ENCODE measurements around the gene PHF20. TPM values are rescaled to one million over a fixed set of nuclear protein-coding genes. Genes with fewer than 3 reads are reported as not detected.
A peak's percentile ranks its signal among the peaks of the same experiment; 100 is the strongest.
"Not testable (repeated sequence)": the region's sequence is repeated elsewhere in the genome, so short reads cannot be mapped to it uniquely, and the experiment has no call there.

The PHF20 gene
- total and polyA plus RNA-seq, 3 donors from 2014 or later: 59.8 to 108 (median 76.1) TPM

DNA sequence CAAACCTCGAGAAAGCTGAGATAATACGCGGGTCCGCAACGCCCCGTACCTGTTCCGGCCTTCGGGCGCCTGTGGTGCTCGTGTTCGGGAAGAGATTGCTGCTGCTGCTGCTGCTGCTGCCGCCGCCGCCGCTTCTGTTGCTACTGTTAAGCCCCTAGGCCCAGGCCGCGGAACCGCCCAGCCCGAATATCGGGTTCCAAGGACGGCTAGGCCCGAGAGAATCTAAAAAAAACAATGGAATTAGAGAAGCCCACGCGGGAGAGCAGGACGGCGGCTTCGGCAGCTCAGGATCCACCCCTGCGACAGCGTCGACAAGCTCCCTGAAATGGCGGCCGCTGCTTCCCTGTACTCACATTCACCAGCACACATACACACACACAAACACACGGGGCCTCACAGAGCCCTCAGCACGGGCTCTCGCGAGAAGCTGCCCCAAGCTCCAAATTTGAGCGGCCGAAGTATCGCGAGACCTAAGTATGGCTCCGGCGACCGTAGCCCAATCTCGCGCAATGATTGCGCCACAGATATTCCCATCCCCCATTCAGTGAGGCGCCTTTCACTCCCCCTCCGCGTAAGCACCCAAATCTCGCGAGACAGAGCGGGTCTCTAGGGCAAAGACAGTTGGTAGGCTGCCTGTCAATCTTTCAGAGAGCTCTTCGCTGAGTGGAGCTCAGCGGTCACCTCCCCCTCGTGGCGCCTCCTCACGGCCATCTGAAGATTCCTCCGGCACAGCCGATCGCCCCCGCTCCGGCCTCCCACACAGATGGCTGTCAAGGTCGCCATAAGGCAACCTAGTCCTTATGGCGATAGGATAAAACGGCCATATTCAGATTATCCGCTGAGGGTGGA, 29.7 kb upstream of the PHF20 start, which contains the start of gene RBM39:
RBM39 (minus strand) TSS at position 369 of the 849 bp plus-strand sequence. CDS start 1,386 bp downstream, outside the sequence.
- Histone ChIP-seq H3K4me3 (peak within 1 kb of the TSS; percentile 88 to 98), H3K9me3 (no peaks in the 10 kb centered on the region), H3K36me3 (ENCODE audit: low read depth, missing control alignments) (no peaks in the 10 kb centered on the region), H3K4me1 (peaks cover 22% of the 10 kb centered on the region), H3K27me3 (no peaks in the 10 kb centered on the region), H3K27ac (peak within 1 kb of the TSS; percentile 97 to 100)
- TF ChIP-seq, protein P1, sequence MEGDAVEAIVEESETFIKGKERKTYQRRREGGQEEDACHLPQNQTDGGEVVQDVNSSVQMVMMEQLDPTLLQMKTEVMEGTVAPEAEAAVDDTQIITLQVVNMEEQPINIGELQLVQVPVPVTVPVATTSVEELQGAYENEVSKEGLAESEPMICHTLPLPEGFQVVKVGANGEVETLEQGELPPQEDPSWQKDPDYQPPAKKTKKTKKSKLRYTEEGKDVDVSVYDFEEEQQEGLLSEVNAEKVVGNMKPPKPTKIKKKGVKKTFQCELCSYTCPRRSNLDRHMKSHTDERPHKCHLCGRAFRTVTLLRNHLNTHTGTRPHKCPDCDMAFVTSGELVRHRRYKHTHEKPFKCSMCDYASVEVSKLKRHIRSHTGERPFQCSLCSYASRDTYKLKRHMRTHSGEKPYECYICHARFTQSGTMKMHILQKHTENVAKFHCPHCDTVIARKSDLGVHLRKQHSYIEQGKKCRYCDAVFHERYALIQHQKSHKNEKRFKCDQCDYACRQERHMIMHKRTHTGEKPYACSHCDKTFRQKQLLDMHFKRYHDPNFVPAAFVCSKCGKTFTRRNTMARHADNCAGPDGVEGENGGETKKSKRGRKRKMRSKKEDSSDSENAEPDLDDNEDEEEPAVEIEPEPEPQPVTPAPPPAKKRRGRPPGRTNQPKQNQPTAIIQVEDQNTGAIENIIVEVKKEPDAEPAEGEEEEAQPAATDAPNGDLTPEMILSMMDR (IDR thresholded peaks at IDR 0.05): peak in 2 of 3 experiments; percentile 30 to 46
- TF ChIP-seq POLR2A (IDR thresholded peaks at IDR 0.05): peak; percentile 96
- 0 to 1% methylated on average over 39 to 66 of the region's 66 CpGs for WGBS, 2 donors
- intact Hi-C loops (cut with DNase I; ENCODE audit: low total_unique reads): no loop called here
- DNase-seq: peak; percentile 100

DNA sequence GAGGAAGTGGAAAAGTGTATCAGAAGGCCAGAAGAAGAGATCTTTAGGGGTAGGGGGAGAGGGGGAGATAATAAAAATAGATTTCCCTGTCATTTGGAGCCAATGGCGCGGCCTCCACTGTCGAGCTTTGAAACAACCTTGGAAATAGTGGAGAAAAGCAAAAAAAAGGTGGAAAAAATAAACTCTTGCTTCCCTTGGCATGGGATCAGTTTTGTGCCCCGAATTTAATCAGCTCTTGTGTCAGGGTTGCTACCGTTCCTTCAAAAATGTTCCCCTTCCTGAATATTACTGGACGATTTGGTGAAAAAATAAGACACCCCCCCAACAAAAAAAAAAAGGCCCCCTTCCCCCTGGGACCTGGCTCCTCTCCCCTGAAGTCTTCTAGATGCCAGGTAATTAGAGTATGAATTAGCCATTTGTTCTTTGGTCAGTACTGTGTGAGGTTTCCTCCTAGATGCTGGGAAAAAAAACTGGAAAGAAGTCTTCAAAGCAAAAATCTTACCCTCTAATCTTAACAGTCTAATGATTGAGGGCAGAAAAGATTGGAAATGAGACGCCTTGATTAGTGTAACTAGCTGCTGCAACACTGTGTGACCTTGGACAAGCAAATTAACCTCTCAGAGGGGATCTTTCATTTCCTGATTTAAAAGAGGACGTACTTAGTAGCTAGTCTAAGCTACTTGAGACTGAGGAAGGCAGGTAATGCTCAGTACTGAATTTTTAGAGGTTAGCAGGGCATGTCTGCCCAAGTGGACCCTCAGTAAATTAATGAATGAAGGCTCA, 28.9 kb upstream of the PHF20 start:
- H3K27me3 ChIP-seq: no peaks in the 10 kb centered on the region
- intact Hi-C loops (cut with DNase I; ENCODE audit: low total_unique reads): no loop called here
- peaks cover 22% of the 10 kb centered on the region for H3K4me1 ChIP-seq
- WGBS, 2 donors: 0 to 1% methylated on average over 8 of the region's 8 CpGs
- H3K4me3 ChIP-seq: peak overlapping the region; percentile 88 to 98
- no peaks in the 10 kb centered on the region for H3K36me3 ChIP-seq (ENCODE audit: low read depth, missing control alignments)
- no peak for TF ChIP-seq POLR2A (IDR thresholded peaks at IDR 0.05)
- TF ChIP-seq, protein P1 (IDR thresholded peaks at IDR 0.05): no peak
- peak overlapping the region; percentile 96 for H3K27ac ChIP-seq
- no peaks in the 10 kb centered on the region for H3K9me3 ChIP-seq
- DNase-seq: no peak

DNA sequence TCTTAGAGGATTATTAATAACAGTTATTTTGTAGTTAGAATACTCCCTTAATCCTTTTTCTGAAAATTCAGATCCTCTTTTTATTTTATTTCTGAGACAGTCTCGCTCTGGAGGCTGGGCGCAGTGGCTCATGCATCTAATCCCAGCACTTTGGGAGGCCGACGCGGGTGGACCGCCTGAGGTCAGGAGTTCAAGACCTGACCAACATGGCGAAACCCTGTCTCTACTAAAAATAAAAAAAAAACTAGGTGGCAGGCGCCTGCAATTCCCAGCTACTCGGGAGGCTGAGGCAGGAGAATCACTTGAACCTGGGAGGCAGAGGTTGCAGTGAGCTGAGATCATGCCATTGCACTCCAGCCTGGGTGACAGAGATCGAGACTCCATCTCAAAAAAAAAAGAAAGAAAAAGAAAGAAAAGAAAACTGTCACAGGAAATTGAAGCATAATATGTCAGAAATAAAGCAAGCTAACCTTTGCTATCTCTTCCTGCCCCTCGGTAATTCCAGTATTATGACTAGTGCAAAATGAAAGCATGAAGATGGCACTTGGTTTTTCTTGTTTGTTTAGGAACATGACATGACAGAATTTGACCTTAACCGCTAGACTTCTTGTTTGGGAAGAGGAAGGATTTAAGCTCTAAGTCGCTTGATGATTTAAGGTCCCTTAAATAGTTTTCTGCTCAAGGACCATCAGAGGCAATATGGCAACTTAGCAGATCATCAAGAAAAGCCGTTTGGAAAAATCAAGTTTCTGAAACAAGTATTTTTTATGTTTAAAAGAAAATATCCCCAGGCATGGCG, 27.9 kb upstream of the PHF20 start:
- WGBS, 2 donors: 53 to 67% methylated on average over 15 of the region's 15 CpGs

DNA sequence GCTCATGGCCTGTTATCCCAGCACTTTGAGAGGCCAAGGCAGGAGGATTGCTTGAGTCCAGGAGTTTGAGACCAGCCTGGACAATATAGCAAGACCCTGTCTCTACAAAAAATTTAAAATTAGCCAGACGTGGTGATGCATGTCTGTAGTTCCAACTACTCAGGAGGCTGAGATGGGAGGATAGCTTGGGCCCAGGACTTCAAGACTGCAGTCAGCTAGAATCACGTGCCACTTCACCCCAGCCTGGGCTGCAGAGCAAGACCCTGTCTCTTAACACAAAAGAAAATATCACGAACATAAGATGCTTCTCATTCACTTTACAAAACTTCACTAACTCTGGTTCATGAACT, 27.3 kb upstream of the PHF20 start:
- intact Hi-C loops (cut with DNase I; ENCODE audit: low total_unique reads); H3K9me3 ChIP-seq; H3K4me3 ChIP-seq; H3K27me3 ChIP-seq; H3K36me3 ChIP-seq (ENCODE audit: low read depth, missing control alignments); DNase-seq: not testable (repeated sequence)
- H3K4me1 ChIP-seq: peaks cover 19% of the 10 kb centered on the region
- WGBS, 2 donors: 86 to 92% methylated on average over 3 of the region's 3 CpGs
- H3K27ac ChIP-seq: peak overlapping the region; percentile 96

More for the DNA sequence above, 27.9 kb upstream of the PHF20 start:
- Histone ChIP-seq H3K4me1 (peaks cover 22% of the 10 kb centered on the region), H3K9me3 (no peaks in the 10 kb centered on the region), H3K27me3 (no peaks in the 10 kb centered on the region), H3K36me3 (ENCODE audit: low read depth, missing control alignments) (no peaks in the 10 kb centered on the region), H3K4me3 (no peak overlapping the region), H3K27ac (peak overlapping the region; percentile 96)
- no peak for TF ChIP-seq POLR2A (IDR thresholded peaks at IDR 0.05)
- intact Hi-C loops (cut with DNase I; ENCODE audit: low total_unique reads): no loop called here
- no peak for DNase-seq

DNA sequence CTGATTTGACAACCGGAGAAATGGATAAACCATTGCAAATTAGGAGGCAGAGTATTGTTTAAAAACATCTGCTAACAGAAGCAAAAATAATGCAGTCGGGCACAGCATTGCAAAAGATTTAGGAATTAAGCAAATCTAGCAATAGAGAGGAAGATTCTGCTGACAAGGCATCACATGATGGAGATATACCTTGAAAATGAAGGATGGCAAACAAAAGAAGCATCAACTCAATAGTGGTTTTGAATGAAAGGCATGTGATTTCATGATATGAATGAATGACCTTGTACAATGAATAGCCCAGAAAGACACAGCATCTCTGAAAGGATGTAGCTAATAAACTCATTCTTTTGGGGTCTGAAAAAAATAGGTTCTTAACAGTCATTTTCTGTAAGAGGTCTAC, 21.2 kb upstream of the PHF20 start:
- H3K27ac ChIP-seq: no peak overlapping the region
- no peaks in the 10 kb centered on the region for H3K27me3 ChIP-seq
- no peak for DNase-seq
- intact Hi-C loops (cut with DNase I; ENCODE audit: low total_unique reads): no loop called here
- H3K36me3 ChIP-seq (ENCODE audit: low read depth, missing control alignments): no peaks in the 10 kb centered on the region
- H3K4me1 ChIP-seq: no peaks in the 10 kb centered on the region
- TF ChIP-seq POLR2A (IDR thresholded peaks at IDR 0.05): no peak
- TF ChIP-seq, protein P1 (IDR thresholded peaks at IDR 0.05): no peak
- H3K4me3 ChIP-seq: no peak overlapping the region
- no peaks in the 10 kb centered on the region for H3K9me3 ChIP-seq
- WGBS, 2 donors: 81 to 82% methylated on average over 2 of the region's 2 CpGs
